Glutamatergic neuron (in vitro differentiated cells): ENCODE results near the gene FYCO1. TPM values are rescaled to one million over a fixed set of nuclear protein-coding genes. Genes with fewer than 3 reads are reported as not detected.

Experiments
- DNase-seq: peaks from one replicate; pipeline ENCODE4 v3.0.0; 2022
- H3K27ac Mint-ChIP-seq: one replicate; pipeline ENCODE4 v1.8.0; 2020; ENCODE audit warnings: mild to moderate bottlenecking, mixed read lengths, inconsistent platforms; ENCODE audit not compliant: unreplicated experiment
- H3K27me3 Mint-ChIP-seq: one replicate; pipeline ENCODE4 v1.8.0; 2020; ENCODE audit warnings: mild to moderate bottlenecking, moderate library complexity, mixed read lengths, inconsistent platforms; ENCODE audit not compliant: unreplicated experiment
- H3K36me3 Mint-ChIP-seq: one replicate; pipeline ENCODE4 v1.8.0; 2020; ENCODE audit warnings: mild to moderate bottlenecking, mixed read lengths, inconsistent platforms; ENCODE audit not compliant: unreplicated experiment
- H3K4me1 Mint-ChIP-seq: one replicate; pipeline ENCODE4 v1.8.0; 2020; ENCODE audit warnings: mild to moderate bottlenecking, low read depth, mixed read lengths, inconsistent platforms; ENCODE audit not compliant: unreplicated experiment
- H3K4me3 Mint-ChIP-seq: one replicate; pipeline ENCODE4 v1.8.0; 2020; ENCODE audit warnings: mild to moderate bottlenecking, mixed read lengths, inconsistent platforms; ENCODE audit not compliant: unreplicated experiment
- H3K9me3 Mint-ChIP-seq: one replicate; pipeline ENCODE4 v1.8.0; 2020; ENCODE audit warnings: mild to moderate bottlenecking, moderate library complexity, mixed read lengths, inconsistent platforms; ENCODE audit not compliant: unreplicated experiment
- total RNA-seq: library from RNA; stranded (reverse); fragmentation: NEBNext Ultra II Directional; extraction: Animal tissue kit (Norgen Biotek cat#: 25700); gene quantifications from one replicate; pipeline ENCODE4 v1.2.1, GENCODE V29; 2021; ENCODE audit not compliant: unreplicated experiment
- TF ChIP-seq, protein P1 (sequence below): fragments of 200-600 bp; sonication (generic); IDR thresholded peaks from one replicate; pipeline ENCODE4 v1.5.0; 2021; ENCODE audit not compliant: partially characterized antibody, unreplicated experiment

Gene FYCO1
- total RNA-seq, 1 donor from 2014 or later: 3.8 TPM

DNA sequence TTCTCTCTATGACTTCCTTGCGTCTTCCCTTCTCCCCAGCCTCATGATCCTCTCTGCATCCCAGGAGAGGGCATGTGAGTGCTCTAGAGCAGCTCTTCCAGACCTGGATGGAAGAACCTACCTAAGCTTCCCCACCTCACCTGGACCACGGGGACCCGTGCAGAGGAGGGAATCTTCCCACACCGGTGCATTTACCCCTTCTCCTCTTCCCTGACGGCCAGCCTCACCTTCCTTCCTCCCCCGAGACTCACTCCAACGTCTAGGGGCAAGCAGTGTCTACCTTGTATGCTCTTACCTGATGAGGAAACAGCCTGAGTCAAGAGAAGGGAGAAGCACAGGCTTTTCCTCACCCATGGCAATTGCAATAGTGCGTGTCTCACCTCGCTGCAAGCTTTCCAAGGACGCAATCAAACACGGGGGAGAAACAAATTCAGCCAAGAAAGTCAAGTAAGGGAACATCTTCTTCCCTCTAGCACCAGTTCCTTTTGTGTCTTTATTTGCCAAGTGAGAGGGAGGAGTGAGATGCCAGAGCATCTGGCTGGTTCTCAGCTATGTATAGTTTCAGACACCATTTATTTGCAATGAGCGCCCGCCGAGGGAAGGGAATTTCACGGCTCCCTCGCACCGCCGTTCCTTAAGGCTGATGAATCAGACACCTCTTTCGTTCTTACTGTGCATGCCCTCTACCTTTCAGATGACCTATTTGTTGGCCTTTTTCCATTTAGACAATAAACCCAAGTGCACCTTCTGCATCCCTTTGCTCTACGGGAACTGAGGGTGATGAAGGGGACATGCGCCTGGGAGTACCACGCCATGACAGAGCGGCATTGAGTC, 111.0 kb downstream of the FYCO1 start:
- no peak overlapping the region for H3K27ac Mint-ChIP-seq
- DNase-seq: no peak
- H3K4me1 Mint-ChIP-seq: no peaks in the 10 kb centered on the region
- no peaks in the 10 kb centered on the region for H3K36me3 Mint-ChIP-seq
- no peaks in the 10 kb centered on the region for H3K27me3 Mint-ChIP-seq
- TF ChIP-seq, protein P1, sequence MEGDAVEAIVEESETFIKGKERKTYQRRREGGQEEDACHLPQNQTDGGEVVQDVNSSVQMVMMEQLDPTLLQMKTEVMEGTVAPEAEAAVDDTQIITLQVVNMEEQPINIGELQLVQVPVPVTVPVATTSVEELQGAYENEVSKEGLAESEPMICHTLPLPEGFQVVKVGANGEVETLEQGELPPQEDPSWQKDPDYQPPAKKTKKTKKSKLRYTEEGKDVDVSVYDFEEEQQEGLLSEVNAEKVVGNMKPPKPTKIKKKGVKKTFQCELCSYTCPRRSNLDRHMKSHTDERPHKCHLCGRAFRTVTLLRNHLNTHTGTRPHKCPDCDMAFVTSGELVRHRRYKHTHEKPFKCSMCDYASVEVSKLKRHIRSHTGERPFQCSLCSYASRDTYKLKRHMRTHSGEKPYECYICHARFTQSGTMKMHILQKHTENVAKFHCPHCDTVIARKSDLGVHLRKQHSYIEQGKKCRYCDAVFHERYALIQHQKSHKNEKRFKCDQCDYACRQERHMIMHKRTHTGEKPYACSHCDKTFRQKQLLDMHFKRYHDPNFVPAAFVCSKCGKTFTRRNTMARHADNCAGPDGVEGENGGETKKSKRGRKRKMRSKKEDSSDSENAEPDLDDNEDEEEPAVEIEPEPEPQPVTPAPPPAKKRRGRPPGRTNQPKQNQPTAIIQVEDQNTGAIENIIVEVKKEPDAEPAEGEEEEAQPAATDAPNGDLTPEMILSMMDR: no peak
- no peak overlapping the region for H3K4me3 Mint-ChIP-seq
- H3K9me3 Mint-ChIP-seq: peaks cover 2% of the 10 kb centered on the region

DNA sequence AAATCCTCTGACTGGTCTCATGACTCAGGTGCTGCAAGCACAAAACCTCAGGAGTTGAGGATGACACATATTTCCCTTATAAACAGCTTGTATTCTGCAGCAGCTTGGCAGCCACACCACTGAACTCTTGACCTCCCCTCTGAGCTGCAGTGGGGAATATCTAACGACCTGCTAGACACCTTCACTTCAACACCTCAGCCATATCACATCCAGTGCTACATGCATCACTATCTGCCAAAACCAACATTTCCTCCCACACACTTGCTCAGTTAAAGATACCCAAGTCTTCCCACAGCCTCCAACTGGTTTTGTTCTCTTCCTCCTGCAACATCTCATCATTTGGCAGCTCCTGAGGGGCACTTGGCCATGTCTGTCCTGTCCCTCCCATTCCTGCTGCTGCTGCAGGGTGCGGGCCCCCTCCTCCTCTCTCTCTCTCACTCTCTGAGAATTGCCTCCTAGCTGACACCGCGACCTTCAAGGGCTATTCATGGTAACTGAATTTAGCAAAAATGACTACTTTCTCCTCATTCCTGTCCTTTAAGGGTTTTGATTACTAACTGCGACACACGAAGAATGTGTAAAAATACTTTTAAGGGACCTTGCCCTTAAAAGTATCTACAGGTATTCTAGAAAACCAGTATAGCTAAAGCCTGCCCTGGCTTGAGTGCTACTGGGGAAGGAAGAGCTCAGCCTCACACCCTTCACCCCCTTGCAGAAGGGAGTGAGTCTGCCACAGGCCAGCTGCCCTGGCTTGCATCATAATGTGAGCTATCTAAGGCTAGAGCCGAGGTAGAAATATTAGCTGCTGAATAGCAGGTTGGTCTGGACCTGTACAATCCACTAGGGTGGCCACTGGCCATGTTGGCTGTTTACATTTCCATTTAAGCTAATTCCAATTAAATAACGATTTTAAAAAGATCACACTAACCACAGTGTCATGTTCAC, 114.3 kb downstream of the FYCO1 start:
- no peak for DNase-seq
- Mint-ChIP-seq H3K9me3 (no peaks in the 10 kb centered on the region), H3K36me3 (no peaks in the 10 kb centered on the region), H3K4me1 (no peaks in the 10 kb centered on the region), H3K4me3 (no peak overlapping the region), H3K27ac (no peak overlapping the region), H3K27me3 (no peaks in the 10 kb centered on the region)
- TF ChIP-seq, protein P1: no peak

- H3K4me1 Mint-ChIP-seq: no peaks in the 10 kb centered on the region
- H3K9me3 Mint-ChIP-seq: no peaks in the 10 kb centered on the region
- no peak overlapping the region for H3K27ac Mint-ChIP-seq
- no peaks in the 10 kb centered on the region for H3K27me3 Mint-ChIP-seq
- TF ChIP-seq, protein P1: no peak
- DNase-seq: no peak
- no peak overlapping the region for H3K4me3 Mint-ChIP-seq
- no peaks in the 10 kb centered on the region for H3K36me3 Mint-ChIP-seq
These were observed 114.9 kb downstream of the FYCO1 start for GRCh38 chr3:45880725-45881077.

- no peaks in the 10 kb centered on the region for H3K27me3 Mint-ChIP-seq
- no peak overlapping the region for H3K27ac Mint-ChIP-seq
- H3K36me3 Mint-ChIP-seq: peaks cover 5% of the 10 kb centered on the region
- H3K4me3 Mint-ChIP-seq: no peak overlapping the region
- H3K9me3 Mint-ChIP-seq: peaks cover 6% of the 10 kb centered on the region
- no peaks in the 10 kb centered on the region for H3K4me1 Mint-ChIP-seq
- TF ChIP-seq, protein P1: no peak
- no peak for DNase-seq
These were observed 117.5 kb downstream of the FYCO1 start for GRCh38 chr3:45878124-45878523.
